Fibroblast of peridontal ligament (primary cell): ENCODE results near the gene SLC27A4.
A peak's percentile ranks its signal among the peaks of the same experiment; 100 is the strongest.

ENCODE experiments used
- DNase-seq: peaks from one replicate; pipeline ENCODE4 v3.0.0-alpha.2; 2010; ENCODE audit errors: extremely low read depth

SLC27A4 gene

GRCh38 chr9:128339761-128340690 is at the start of gene SLC27A4:
Gene SLC27A4, plus strand, starts transcription at chr9:128340527. Its CDS starts 2,606 bp downstream, at chr9:128343133.
- peak; percentile 45 for DNase-seq

GRCh38 chr9:128292009-128292408 is 48.3 kb upstream of the SLC27A4 start:
- DNase-seq, result no peak

- DNase-seq, result no peak
Measured at GRCh38 chr9:128293091-128293490, 47.2 kb upstream of the SLC27A4 start.

- DNase-seq, result no peak
Measured at GRCh38 chr9:128294142-128294541, 46.2 kb upstream of the SLC27A4 start.

GRCh38 chr9:128296340-128297220 is 43.7 kb upstream of the SLC27A4 start:
- DNase-seq, result no peak

- DNase-seq, result no peak
Measured at GRCh38 chr9:128297221-128297773, 43.0 kb upstream of the SLC27A4 start.

- DNase-seq, result no peak
Measured at GRCh38 chr9:128298535-128299482, 41.5 kb upstream of the SLC27A4 start.

- DNase-seq, result no peak
Measured at GRCh38 chr9:128304136-128304970, 36.0 kb upstream of the SLC27A4 start.

- no peak for DNase-seq
Measured at GRCh38 chr9:128304971-128305288, 35.4 kb upstream of the SLC27A4 start.

- DNase-seq, result no peak
Measured at GRCh38 chr9:128309551-128309950, 30.8 kb upstream of the SLC27A4 start.

GRCh38 chr9:128310461-128310860 is 29.9 kb upstream of the SLC27A4 start:
- DNase-seq, result no peak

- no peak for DNase-seq
Measured at GRCh38 chr9:128314697-128315096, 25.6 kb upstream of the SLC27A4 start.

GRCh38 chr9:128316421-128316820 is 23.9 kb upstream of the SLC27A4 start:
- no peak for DNase-seq

GRCh38 chr9:128317629-128318028 is 22.7 kb upstream of the SLC27A4 start:
- no peak for DNase-seq

- no peak for DNase-seq
Measured at GRCh38 chr9:128321343-128321742, 19.0 kb upstream of the SLC27A4 start.

- DNase-seq, result no peak
Measured at GRCh38 chr9:128321879-128322403, 18.4 kb upstream of the SLC27A4 start.

GRCh38 chr9:128322404-128323211 is 17.7 kb upstream of the SLC27A4 start, which contains the start of the genes COQ4 and TRUB2:
Gene COQ4, plus strand, starts transcription at chr9:128322839. Its CDS starts 20 bp downstream, at chr9:128322859.
Gene TRUB2, minus strand, starts transcription at chr9:128322447. Its CDS starts 39 bp downstream, at chr9:128322408.
- DNase-seq, result peak; percentile 94

GRCh38 chr9:128323212-128323730 is 17.1 kb upstream of the SLC27A4 start:
- DNase-seq, result peak; percentile 51

- no peak for DNase-seq
Measured at GRCh38 chr9:128323791-128324190, 16.5 kb upstream of the SLC27A4 start.
